ENCODE data around the gene AMN1.
"Not testable (repeated sequence)": the region's sequence is repeated elsewhere in the genome, so short reads cannot be mapped to it uniquely, and the experiment has no call there.

AMN1 gene

GRCh38 chr12:31718542-31719198 is 10.2 kb downstream of the AMN1 start:
- not testable (repeated sequence) for H3K9me3 Mint-ChIP-seq (ENCODE audit: low read depth); H3K27ac Mint-ChIP-seq; H3K27me3 Mint-ChIP-seq; H3K4me3 Mint-ChIP-seq
- Mint-ChIP-seq H3K36me3 (peaks cover 44% of the 10 kb centered on the region), H3K4me1 (ENCODE audit: low read depth) (peaks cover 28% of the 10 kb centered on the region)

- Mint-ChIP-seq H3K4me1 (ENCODE audit: low read depth) (peaks cover 15% of the 10 kb centered on the region), H3K36me3 (peaks cover 34% of the 10 kb centered on the region)
- H3K27me3 Mint-ChIP-seq; H3K9me3 Mint-ChIP-seq (ENCODE audit: low read depth); H3K27ac Mint-ChIP-seq; H3K4me3 Mint-ChIP-seq: not testable (repeated sequence)
Measured at GRCh38 chr12:31716998-31717397, 11.8 kb downstream of the AMN1 start.

GRCh38 chr12:31715283-31715825 is 13.5 kb downstream of the AMN1 start:
- Mint-ChIP-seq H3K9me3 (ENCODE audit: low read depth) (peaks cover 9% of the 10 kb centered on the region), H3K27ac (peak overlapping the region; percentile 31), H3K4me1 (ENCODE audit: low read depth) (peaks cover 14% of the 10 kb centered on the region), H3K36me3 (peaks cover 32% of the 10 kb centered on the region), H3K4me3 (no peak overlapping the region), H3K27me3 (no peaks in the 10 kb centered on the region)

GRCh38 chr12:31714406-31715271 is 14.2 kb downstream of the AMN1 start:
- H3K36me3 Mint-ChIP-seq: peaks cover 36% of the 10 kb centered on the region
- H3K27ac Mint-ChIP-seq: peak overlapping the region; percentile 31
- peaks cover 9% of the 10 kb centered on the region for H3K9me3 Mint-ChIP-seq (ENCODE audit: low read depth)
- H3K27me3 Mint-ChIP-seq: no peaks in the 10 kb centered on the region
- H3K4me3 Mint-ChIP-seq: no peak overlapping the region
- H3K4me1 Mint-ChIP-seq (ENCODE audit: low read depth): peaks cover 15% of the 10 kb centered on the region

GRCh38 chr12:31712877-31713276 is 15.9 kb downstream of the AMN1 start:
- peaks cover 14% of the 10 kb centered on the region for H3K9me3 Mint-ChIP-seq (ENCODE audit: low read depth)
- H3K4me3 Mint-ChIP-seq: no peak overlapping the region
- H3K27ac Mint-ChIP-seq: no peak overlapping the region
- H3K4me1 Mint-ChIP-seq (ENCODE audit: low read depth): peaks cover 10% of the 10 kb centered on the region
- peaks cover 35% of the 10 kb centered on the region for H3K36me3 Mint-ChIP-seq
- H3K27me3 Mint-ChIP-seq: no peaks in the 10 kb centered on the region

- Mint-ChIP-seq H3K27me3 (no peaks in the 10 kb centered on the region), H3K4me1 (ENCODE audit: low read depth) (peaks cover 18% of the 10 kb centered on the region), H3K36me3 (peaks cover 39% of the 10 kb centered on the region), H3K4me3 (no peak overlapping the region), H3K9me3 (ENCODE audit: low read depth) (peaks cover 12% of the 10 kb centered on the region), H3K27ac (peak overlapping the region; percentile 54)
Measured at GRCh38 chr12:31710021-31710818, 18.6 kb downstream of the AMN1 start.

GRCh38 chr12:31708118-31708517 is 20.7 kb downstream of the AMN1 start:
- not testable (repeated sequence) for H3K4me3 Mint-ChIP-seq, H3K27me3 Mint-ChIP-seq, H3K27ac Mint-ChIP-seq
- H3K36me3 Mint-ChIP-seq: peaks cover 34% of the 10 kb centered on the region
- peaks cover 33% of the 10 kb centered on the region for H3K4me1 Mint-ChIP-seq (ENCODE audit: low read depth)
- H3K9me3 Mint-ChIP-seq (ENCODE audit: low read depth): peaks cover 12% of the 10 kb centered on the region

GRCh38 chr12:31705621-31706020 is 23.2 kb downstream of the AMN1 start:
- peaks cover 32% of the 10 kb centered on the region for H3K36me3 Mint-ChIP-seq

GRCh38 chr12:31702047-31702446 is 26.8 kb downstream of the AMN1 start:
- peaks cover 28% of the 10 kb centered on the region for H3K4me1 Mint-ChIP-seq (ENCODE audit: low read depth)
- no peak overlapping the region for H3K27ac Mint-ChIP-seq
- no peaks in the 10 kb centered on the region for H3K27me3 Mint-ChIP-seq
- H3K36me3 Mint-ChIP-seq: peaks cover 27% of the 10 kb centered on the region
- H3K4me3 Mint-ChIP-seq: no peak overlapping the region
- no peaks in the 10 kb centered on the region for H3K9me3 Mint-ChIP-seq (ENCODE audit: low read depth)

More at GRCh38 chr12:31705621-31706020, 23.2 kb downstream of the AMN1 start:
- Mint-ChIP-seq H3K27ac (no peak overlapping the region), H3K27me3 (no peaks in the 10 kb centered on the region), H3K4me1 (ENCODE audit: low read depth) (peaks cover 31% of the 10 kb centered on the region), H3K4me3 (no peak overlapping the region), H3K9me3 (ENCODE audit: low read depth) (peaks cover 12% of the 10 kb centered on the region)

- H3K27me3 Mint-ChIP-seq; H3K9me3 Mint-ChIP-seq (ENCODE audit: low read depth); H3K4me3 Mint-ChIP-seq; H3K27ac Mint-ChIP-seq; H3K4me1 Mint-ChIP-seq (ENCODE audit: low read depth): not testable (repeated sequence)
- H3K36me3 Mint-ChIP-seq: peaks cover 31% of the 10 kb centered on the region
Measured at GRCh38 chr12:31689921-31690320, 38.9 kb downstream of the AMN1 start.

GRCh38 chr12:31687101-31687527 is 41.7 kb downstream of the AMN1 start:
- H3K9me3 Mint-ChIP-seq (ENCODE audit: low read depth): no peaks in the 10 kb centered on the region
- H3K27me3 Mint-ChIP-seq: no peaks in the 10 kb centered on the region
- peaks cover 43% of the 10 kb centered on the region for H3K36me3 Mint-ChIP-seq
- H3K4me1 Mint-ChIP-seq (ENCODE audit: low read depth): peaks cover 5% of the 10 kb centered on the region
- H3K4me3 Mint-ChIP-seq: no peak overlapping the region
- no peak overlapping the region for H3K27ac Mint-ChIP-seq

- Mint-ChIP-seq H3K9me3 (ENCODE audit: low read depth) (no peaks in the 10 kb centered on the region), H3K36me3 (peaks cover 43% of the 10 kb centered on the region), H3K4me1 (ENCODE audit: low read depth) (peaks cover 10% of the 10 kb centered on the region), H3K27me3 (no peaks in the 10 kb centered on the region), H3K27ac (no peak overlapping the region), H3K4me3 (no peak overlapping the region)
Measured at GRCh38 chr12:31685801-31686200, 43.0 kb downstream of the AMN1 start.

- peak overlapping the region; percentile 88 for H3K27ac Mint-ChIP-seq
- no peaks in the 10 kb centered on the region for H3K27me3 Mint-ChIP-seq
- H3K4me3 Mint-ChIP-seq: no peak overlapping the region
- H3K4me1 Mint-ChIP-seq (ENCODE audit: low read depth): peaks cover 10% of the 10 kb centered on the region
- peaks cover 25% of the 10 kb centered on the region for H3K36me3 Mint-ChIP-seq
- H3K9me3 Mint-ChIP-seq (ENCODE audit: low read depth): no peaks in the 10 kb centered on the region
Measured at GRCh38 chr12:31682136-31682962, 46.5 kb downstream of the AMN1 start.

GRCh38 chr12:31672521-31672920 is 56.3 kb downstream of the AMN1 start:
- peaks cover 31% of the 10 kb centered on the region for H3K36me3 Mint-ChIP-seq
- no peaks in the 10 kb centered on the region for H3K4me1 Mint-ChIP-seq (ENCODE audit: low read depth)
- H3K9me3 Mint-ChIP-seq (ENCODE audit: low read depth): no peaks in the 10 kb centered on the region
- no peaks in the 10 kb centered on the region for H3K27me3 Mint-ChIP-seq
- no peak overlapping the region for H3K4me3 Mint-ChIP-seq
- H3K27ac Mint-ChIP-seq: no peak overlapping the region

Data from activated naive CD8-positive, alpha-beta T cell (primary cell).